ENCODE results near the gene PHF21B.
"Not testable (repeated sequence)": the region's sequence is repeated elsewhere in the genome, so short reads cannot be mapped to it uniquely, and the experiment has no call there.

PHF21B gene

DNA sequence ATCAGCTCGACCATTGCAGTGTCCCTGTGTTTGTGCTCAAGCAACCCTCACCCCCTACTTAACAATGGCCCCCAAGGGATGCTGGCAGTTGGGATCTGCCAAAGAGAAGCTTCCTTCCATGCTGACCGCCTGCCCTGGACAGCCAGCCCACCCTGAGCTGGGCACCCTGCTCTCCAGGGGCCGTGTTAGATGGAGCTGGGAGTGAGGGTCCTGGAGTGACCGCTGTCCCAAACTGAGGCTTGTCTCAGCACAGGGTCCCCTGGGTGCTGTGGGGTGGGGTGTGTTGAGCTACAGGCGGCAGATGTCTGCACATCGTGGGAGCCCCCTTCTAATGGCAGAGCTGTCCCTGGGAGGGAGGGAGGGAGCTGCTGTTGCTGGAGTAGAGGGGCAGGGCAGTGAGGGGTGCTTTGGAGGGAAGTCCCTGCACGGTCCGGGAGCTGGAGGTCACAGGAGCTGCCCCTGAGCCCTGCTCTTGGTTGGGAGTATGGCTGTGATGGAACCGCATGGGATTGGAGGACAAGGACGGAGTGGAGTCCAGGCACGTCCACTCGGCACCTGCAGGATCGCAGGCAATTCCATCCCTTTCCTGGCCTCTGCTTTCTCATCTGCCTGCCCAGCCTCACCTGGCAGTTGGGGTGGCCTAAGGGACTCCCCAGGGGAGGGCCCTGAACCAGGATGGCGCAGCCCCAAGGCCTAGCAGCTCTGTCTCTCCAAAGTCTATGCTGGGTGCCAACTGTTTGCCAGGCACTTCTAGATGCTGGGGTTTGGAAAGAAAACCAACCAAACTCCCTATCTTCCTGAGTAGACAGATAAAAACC lies 131.1 kb downstream of the PHF21B start:
- no peak for DNase-seq (ENCODE audit: low read depth in 2 of 2)

DNA sequence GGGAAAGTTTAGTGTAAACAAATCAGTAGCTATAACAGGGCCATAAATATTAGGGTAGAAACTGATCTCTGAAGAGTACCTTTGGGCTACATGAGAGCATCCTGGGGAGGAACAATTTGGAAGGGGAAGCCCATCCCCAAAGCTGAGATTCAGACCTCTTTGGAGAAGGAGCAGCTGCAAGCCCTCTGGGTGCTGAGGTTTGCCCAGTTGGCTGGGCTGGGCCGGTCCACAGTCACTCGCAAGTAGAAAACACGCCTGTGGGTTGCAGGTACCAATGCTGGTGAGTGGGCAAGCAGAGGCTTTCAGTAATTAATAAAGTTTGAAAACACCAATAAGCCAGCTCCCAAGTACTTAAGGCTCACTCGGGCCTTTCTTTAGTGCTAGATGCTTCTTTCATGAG lies 132.9 kb downstream of the PHF21B start:
- DNase-seq (ENCODE audit: low read depth in 2 of 2) = no peak

DNA sequence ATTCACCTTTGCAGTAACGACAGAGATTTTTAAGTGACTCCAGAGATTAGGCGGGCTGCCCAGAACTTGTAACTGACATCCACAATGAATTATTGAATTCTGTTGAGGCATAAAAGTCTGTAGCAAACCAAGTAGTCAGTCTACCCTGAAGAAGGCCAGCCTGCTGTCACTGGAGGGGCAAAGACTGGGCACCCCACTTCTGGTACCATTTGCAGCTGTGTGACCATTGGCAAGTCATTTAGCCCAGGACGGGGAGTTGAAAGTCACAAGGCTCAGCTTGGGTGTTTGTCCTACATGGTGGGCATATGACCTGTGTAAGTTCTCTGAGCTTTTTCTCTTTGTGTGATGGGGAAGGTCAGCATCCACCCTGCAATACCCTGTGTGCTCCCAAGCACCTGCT lies 138.0 kb downstream of the PHF21B start:
- no peak for DNase-seq (ENCODE audit: low read depth in 2 of 2)

DNA sequence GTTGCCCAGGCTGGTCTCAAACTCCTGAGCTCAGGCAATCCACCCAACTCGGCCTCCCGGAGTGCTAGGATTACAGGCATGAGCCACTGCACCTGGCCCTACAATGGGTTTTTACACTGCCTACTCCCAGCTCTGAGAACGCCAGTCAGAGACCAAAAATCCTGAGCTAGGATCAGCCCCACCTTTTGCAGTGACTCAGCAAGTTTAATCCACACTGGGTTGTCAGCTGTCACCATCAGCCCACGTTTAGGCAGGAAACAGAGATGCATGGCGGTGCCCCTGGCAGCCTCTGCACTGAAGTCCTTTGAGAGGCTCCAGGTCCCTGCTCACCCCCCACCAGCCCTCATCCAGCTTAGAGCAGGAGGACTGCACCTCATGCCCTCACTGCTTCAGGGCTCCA lies 139.8 kb downstream of the PHF21B start:
- DNase-seq (ENCODE audit: low read depth in 2 of 2) = no peak

DNA sequence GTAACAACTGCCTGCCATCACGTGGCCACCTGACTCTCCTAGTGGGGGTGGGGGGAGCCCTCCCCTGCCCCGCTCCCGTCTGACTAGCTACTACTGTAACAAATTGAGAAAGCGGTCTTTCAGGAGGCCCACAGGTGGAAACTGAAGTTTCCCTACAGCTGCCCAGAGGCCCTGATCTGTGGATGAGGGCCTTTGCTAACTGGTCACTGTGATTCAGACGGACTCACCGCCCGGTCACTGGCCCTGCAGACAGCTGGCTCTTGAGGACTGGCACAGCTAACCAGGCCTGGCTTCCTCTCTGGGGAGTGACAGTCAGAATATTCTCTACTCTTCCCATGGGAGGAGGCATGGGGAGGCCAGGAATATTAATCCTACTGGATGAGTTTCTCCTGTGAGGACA lies 140.6 kb downstream of the PHF21B start:
- no peak for DNase-seq (ENCODE audit: low read depth in 2 of 2)

DNA sequence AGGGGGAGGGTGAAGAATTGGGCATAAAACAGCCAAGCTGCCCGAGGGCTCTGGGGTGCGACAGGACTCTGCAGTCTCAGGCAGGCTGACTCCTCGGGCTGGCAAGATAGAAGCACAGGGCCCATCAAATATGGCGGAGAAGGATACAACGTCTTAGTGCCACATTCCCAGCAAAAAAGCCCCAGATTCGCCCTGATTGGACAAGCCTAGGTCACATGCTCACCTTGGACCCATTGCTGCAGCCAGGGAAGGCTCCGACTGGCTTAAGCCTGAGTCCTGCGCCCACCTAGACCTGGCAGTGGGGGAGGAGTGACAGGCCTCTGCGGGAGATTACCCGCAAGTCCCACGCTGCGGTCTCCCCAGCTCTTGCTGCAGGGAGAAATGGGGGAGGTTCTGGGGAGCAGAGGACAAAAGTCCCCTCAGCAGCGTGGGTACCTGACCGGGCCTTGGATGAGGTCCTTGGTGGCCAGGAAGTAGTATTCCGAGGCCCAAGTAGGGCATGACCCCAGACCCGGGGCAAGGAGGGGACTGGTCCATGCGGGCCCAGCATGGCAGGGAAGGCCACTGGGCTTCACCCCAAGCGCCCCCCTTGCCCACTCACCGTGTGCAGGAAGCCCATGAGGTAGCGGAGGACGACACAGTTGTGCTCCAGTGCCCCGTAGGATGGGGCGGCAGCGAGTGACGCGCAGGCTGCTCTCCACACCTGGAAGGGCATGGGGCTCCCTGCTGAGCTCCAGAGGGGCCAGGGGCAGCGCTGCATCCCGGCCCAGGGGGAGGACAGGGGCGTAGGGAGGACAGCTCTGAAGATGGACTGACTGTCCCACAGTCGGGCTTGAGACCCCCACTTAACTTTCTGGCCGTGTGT lies 144.4 kb downstream of the PHF21B start:
- DNase-seq (ENCODE audit: low read depth in 2 of 2) = no peak

DNA sequence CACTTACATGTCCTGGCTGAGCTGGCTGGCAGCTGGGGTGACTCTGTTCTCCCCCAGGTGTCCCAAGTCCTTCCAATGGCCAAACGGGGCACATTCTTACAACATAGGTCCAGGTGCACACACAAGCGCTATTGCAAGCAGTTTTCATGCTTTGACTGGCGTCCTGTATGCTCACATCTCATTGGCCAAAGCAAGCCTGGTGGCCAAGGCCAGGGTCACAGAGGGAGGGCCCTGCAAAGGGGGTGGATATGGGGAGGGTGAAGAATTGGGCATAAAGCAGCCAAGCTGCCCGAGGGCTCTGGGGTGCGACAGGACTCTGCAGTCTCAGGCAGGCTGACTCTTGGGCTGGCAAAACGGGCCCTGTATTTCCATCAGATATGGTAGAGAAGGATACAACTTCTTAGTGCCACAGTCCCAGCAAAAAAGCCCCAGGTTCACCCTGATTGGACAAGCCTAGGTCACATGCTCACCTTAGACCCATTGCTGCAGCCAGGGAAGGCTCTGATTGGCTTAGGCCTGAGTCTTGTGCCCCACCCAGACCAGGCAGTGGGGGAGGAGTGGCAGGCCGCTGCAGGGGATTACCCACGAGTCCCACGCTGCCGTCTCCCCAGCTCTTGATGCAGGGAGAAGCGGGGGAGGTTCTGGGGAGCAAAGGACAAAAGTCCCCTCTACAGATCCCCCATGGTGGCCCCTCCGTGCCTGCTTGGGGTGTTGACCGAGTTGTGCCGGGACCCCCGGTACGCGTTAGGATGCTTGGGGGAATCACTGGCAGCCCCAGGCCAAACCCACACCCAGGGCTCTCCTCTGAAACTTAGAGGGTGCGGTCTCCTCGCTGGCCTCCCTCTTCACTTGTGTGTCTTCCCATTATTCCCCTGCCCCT lies 146.6 kb downstream of the PHF21B start:
- DNase-seq (ENCODE audit: low read depth in 2 of 2) = no peak

DNA sequence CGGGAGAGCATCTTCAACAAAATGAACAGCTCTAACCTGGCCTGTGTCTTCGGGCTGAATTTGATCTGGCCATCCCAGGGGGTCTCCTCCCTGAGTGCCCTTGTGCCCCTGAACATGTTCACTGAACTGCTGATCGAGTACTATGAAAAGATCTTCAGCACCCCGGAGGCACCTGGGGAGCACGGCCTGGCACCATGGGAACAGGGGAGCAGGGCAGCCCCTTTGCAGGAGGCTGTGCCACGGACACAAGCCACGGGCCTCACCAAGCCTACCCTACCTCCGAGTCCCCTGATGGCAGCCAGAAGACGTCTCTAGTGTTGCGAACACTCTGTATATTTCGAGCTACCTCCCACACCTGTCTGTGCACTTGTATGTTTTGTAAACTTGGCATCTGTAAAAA lies 147.5 kb downstream of the PHF21B start:
- no peak for DNase-seq (ENCODE audit: low read depth in 2 of 2)

DNA sequence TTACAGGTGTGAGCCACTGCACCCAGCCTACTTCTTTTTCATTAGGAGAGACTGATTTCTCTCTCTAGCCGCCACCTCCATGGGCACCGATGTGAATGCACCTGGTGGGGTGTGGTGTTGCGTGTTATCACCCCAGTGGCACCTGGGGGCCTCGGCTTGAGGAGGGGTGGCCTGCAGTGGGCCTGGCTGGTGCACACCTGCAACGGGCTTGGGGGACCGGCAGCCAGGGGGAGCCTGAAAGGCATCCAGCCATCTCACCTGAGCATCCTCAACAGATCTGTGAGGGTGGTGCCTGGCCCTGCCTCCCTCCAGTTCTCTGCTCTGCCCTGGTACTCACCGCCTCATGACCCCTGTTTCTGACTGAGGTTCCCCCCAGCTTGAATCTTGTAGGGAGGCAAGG lies 148.6 kb downstream of the PHF21B start:
- no peak for DNase-seq (ENCODE audit: low read depth in 2 of 2)

DNA sequence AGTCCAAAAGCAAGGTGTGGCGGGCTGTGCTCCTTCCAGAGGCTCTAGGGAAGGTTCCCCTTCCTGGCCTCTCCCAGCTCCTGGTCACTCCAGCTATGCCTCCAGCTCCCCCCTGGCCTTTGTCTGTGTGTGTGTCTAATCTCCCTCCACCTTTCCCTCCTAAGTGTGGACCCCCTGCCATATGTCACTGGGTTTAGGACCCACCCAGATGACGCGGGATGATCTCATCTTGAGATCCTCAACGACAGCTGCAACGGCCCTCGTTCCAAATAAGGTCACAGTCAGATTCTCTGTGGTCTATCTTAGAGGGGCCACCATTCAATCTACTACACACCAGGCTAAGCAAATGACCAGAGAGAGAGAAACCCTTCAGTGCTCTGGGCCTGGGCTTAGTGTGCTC lies 149.5 kb downstream of the PHF21B start:
- no peak for DNase-seq (ENCODE audit: low read depth in 2 of 2)

DNA sequence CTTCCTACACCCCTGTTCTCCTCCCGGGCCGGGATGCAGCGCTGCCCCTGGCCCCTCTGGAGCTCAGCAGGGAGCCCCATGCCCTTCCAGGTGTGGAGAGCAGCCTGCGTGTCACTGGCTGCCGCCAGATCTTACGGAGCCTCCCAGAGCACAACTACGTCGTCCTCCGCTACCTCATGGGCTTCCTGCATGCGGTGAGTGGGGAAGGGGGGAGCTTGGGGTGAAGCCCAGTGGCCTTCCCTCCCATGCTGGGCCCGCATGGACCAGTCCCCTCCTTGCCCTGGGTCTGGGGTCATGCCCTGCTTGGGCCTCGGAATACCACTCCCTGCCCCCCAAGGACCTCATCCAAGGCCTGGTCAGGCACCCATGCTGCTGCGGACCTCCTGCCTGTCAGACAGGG lies 150.2 kb downstream of the PHF21B start:
- DNase-seq (ENCODE audit: low read depth in 2 of 2) = no peak

DNA sequence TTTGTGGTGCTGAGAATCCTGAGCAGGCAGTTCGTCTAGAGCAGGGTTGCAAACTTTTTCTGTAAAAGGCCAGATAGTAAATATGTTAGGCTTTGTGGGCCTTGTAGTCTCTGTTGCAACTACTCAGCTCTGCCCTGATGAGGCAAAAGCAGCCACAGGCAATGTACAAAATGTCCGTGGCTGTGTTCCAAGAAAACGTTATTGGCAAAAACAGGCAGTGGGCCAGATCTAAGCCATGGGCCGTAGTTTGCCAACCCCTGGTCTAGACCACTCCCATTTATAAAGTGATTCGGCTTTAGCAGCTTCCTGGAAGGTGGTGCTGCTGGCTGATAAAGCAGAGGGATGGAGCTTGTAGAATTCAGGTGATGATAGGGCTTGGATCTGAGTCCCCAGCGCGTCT lies 151.0 kb downstream of the PHF21B start:
- DNase-seq (ENCODE audit: low read depth in 2 of 2) = not testable (repeated sequence)

DNA sequence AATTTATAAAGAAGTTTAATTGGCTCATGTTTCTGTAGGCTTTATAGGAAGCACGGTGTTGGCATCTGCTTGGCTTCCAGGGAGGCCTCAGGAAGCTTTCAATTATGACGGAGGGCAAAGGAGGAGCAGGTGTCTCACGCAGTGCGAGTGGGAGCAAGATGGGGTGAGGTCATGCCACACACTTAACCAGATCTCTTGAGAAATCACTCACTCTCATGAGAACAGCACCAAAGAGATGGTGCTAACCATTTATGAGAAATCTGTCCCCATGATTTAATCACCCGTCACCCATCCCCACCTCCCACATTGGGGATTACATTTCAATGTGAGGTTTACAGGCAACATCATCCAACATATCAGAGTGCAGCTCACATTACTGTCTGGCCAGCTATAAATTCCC lies 153.9 kb downstream of the PHF21B start:
- no peak for DNase-seq (ENCODE audit: low read depth in 2 of 2)

DNA sequence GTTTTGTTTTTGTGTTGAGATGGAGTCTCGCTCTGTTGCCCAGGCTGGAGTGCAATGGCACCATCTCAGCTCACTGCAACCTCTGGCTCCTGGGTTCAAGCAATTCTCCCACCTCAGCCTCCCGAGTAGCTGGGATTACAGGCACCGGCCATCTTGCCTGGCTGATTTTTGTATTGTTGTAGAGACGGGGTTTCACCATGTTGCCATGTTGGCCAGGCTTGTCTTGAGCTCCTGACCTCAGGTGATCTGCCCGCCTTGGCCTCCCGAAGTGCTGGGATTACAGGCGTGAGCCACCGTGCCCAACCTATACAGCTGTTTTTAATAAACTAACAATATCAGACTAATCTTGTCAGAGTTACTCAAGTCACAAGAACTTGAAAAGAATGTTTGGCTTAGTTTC lies 155.2 kb downstream of the PHF21B start:
- DNase-seq (ENCODE audit: low read depth in 2 of 2) = not testable (repeated sequence)

DNA sequence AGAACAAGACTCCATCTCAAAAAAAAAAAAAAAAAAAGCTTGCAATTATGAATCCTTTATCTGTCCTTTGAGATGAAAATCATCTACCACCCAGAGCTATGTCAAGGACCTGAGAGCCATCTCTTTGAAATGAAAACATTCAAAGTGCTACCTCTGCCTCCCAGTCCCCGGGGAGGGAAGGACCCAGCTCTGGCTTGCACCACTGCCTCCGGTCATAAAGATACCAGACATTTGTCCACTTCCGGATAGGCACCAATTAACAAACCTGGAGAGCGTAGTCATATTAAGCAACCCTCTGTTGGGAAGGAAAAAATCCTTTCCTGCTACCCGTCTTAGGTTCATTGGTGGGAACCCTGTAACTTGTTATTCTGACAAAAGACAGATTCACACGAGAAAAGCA lies 158.9 kb downstream of the PHF21B start:
- no peak for DNase-seq (ENCODE audit: low read depth in 2 of 2)

DNA sequence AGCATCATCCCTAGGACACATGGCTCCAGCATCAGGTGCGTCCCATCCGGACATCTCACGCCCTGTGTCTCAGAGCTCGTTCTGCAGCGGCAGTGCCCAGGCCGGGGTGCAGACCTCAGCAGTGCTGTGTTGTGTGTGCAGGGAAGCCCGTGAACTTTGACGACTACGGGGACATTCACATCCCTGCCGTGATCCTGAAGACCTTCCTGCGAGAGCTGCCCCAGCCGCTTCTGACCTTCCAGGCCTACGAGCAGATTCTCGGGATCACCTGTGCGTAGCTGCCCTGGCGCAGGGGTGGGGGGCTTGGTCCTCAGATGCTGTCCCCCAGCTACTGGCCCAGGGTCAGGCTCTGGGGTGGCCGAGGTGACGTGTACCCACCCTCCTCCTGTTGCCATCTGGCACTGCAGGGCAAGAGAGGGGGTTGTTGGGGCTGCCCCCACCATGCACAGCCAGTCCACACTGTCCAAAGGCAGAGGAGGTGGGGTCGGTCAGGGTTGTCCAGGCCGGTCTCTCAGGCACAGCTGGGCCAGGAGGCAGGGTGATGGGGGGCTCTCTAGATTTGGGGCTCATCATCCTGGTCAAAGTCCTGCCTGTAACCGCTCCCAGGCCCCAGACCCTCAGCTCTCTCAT lies 160.9 kb downstream of the PHF21B start:
- no peak for DNase-seq (ENCODE audit: low read depth in 2 of 2)

DNA sequence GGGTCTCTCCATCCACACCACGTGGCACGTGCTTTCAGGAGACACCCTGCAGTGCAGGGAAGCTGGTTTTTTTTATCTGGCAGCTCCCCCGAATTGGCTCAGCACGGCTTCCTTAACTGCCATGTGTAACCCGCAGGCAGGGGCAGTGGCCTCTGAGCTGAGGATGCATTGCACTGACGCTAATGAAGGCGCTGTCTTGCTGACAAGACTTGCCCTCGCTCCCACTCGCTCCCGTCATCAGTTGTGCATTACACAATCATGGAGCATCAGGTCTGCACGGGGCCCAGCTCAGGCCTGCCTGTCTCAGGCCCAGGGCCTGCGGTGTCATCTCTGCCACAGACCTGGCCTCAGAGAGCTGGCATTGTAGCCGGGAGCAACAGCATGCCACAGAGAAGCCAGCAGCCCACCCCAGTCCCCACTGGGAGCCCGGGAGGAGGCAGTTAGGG lies 161.5 kb downstream of the PHF21B start:
- DNase-seq (ENCODE audit: low read depth in 2 of 2) = no peak

DNA sequence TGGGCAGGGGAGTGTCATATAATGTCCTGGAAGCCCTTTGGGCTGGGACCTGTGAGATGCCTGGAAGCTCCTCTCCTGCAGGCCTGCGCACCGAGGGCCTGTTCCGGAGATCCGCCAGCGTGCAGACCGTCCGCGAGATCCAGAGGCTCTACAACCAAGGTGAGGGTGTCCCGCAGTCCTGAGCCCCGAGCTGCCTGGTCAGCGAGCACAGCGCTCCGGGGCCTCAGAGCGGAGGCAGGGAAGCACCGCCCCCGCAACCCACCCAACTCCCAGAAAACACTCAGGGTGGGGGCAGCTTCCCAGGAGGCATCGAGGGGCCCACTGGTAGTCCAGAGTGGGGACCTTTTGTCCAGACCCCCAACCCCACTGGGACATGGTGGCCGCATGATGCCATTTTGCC lies 161.9 kb downstream of the PHF21B start:
- DNase-seq (ENCODE audit: low read depth in 2 of 2) = no peak

DNA sequence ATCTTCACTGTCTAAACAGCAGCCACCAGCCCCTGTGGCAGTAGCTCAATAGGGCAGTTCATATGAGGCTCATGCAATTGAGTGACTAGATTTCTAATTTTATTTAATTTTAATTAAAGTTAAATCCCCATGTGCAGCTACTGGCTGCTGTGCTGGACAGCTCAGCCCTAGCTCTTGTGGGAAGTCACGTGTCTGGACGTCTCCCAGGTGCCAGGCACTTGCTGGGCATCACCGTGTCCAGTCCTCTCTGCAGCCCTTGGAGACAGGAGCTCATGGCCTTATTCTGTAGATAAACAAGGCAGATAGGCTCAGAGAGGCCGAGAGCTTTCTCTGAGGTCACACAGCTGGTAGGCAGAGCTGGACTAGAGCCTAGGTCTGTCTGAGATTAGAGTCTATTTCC lies 162.4 kb downstream of the PHF21B start:
- DNase-seq (ENCODE audit: low read depth in 2 of 2) = no peak

DNA sequence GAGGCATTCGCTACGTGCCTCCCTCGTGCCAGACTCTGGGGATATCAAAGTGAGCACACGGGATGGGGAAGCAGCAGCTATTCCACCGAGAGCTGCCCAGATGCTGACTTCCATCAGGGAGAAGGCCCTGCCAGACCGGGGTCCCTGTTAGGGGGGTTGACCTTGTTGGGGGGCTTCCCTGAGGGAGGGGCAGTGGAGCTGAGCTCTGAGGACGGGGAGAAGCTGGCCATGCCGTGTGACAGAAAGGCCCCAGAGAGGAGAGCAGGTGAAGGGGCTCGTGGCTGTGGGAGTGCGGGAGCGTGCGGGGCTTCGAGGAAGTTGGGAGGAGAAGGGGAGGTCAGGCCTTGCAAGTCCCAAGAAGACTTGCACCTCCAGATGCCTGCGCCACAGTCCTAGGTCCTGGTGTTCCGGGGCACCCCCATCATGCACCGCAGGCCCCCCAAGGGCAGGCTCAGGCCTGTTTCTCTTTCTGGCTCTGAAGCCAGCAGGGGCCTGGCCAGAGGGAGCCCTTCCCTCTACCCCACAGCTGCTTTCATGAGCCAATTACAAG lies 163.0 kb downstream of the PHF21B start:
- no peak for DNase-seq (ENCODE audit: low read depth in 2 of 2)
